GM18511 (cell line): ENCODE data around the gene SPAG4.

ENCODE experiments used
- ATAC-seq: cut with Tn5 transposase; IDR thresholded peaks from one replicate; pipeline ENCODE4 v1.9.1; 2021; ENCODE audit warnings: mild to moderate bottlenecking, moderate library complexity; ENCODE audit not compliant: unreplicated experiment

Gene SPAG4

DNA sequence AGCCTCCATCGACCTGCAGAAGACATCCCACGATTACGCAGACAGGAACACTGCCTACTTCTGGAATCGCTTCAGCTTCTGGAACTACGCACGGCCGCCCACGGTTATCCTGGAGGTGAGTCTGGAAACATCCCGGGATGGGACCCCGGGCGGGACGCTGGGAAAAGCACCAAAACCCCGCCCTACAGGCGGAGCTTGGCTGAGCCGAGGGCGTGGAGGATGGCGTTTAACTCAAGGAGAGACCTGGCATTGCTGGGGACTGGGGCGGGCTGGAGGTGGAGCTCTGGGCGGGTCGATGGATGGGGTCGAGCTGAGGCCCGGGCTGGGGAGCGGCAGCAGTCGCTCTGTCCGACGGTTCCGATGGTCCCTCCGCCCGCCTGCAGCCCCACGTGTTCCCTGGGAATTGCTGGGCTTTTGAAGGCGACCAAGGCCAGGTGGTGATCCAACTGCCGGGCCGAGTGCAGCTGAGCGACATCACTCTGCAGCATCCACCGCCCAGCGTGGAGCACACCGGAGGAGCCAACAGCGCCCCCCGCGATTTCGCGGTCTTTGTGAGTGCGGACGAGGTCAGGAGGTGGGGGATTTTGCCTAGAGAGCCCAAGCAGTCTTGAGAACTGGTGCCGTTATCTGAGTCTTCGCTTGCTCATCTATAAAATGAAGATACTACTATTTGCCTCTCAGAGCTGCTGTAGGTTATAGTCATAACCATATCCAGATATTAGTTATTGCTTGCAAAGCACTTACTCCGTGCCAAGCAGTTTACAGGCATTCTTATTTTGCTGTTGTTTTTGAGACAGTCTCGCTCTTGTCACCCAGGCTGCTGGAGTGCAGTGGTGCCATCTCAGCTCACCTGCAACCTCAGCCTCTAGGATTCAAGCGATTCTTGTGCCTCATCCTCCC lies 3.8 kb downstream of the SPAG4 start:
- ATAC-seq, result peak; percentile 43

DNA sequence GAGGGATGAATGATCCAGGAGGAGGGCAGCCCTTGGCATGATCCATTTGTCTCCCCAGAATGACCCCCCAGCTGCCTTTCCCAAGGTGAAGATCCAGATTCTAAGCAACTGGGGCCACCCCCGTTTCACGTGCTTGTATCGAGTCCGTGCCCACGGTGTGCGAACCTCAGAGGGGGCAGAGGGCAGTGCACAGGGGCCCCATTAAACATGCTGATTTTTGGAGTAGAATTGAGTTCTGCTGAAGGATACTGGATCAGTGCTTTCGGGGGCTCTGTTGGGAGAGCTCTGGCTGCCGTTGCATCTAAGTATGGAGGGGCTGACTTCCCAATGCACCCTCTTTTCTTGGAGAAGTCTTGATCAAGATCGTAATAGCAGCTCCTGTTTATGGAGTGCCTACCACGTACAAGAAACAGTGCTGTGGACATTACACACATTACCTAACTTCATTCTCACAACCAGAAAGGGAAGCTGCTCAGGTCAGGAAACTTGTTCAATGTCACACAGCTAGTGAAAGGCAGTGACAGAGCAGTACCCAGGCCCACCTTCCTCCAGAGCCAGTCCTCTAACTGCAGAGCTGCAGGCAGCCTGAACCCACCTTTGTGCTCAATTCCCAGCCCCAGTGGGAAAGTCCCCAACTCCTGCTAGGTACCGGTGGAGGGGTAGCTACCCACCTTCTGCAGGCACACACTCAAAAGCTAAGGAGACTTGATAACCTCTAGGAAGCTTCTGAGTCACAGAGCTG lies 5.4 kb downstream of the SPAG4 start:
- no peak for ATAC-seq

DNA sequence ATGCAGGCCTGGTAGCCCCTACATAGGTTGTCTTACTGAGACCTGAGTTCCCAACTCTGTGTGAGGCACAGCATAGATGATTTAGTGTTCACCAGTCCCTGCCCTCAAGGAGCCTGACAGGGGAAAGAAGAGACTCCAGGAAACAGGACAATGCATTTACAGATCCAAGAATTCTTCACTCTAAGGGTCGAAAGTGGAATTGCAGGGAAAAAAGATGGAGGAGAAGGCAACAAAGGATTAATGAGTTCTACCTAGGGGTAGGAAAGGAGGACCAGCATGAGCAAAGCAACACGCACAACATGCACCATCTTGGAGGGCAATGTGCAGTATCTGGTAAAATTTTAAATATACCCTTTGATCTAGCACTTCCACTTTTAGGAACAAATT lies 5.9 kb downstream of the SPAG4 start:
- no peak for ATAC-seq

DNA sequence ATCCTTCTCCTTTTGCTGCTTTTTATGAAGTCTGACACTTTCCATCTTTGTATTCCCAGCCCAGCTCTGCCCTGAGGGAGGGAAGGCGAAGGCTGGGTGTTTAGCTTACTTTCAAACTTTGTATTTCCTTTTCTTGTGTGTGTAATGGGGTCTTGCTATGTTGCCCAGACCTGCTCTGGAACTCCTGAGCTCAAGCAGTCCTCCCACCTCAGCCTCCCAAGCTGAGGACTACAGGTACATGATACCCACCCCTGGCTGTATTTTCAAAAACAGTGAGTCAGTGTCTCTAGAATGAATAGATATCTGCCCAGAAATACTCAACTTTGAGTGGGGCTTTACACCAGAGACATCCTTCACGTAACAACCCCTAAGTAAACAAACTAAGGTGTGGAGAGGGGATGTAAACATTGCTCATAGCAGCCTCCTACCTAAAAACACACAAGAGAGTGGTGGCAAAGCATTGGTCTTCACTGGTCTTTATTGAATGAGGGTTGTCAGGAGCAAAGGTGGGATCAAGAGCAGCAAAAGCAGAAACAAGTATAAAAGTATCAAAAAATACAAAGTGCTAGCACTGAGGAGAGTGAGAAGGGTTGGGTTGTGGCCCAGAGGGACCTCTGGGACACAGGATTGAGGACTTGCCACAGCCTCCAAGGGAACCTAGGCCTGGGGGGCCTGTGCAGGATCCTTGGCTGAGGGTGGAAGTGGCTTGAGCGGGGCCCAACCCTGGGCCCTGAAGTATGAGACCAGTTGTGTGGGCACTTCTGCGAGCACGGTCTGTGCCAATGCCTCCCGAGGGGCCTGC lies 10.2 kb downstream of the SPAG4 start:
- ATAC-seq, result no peak

DNA sequence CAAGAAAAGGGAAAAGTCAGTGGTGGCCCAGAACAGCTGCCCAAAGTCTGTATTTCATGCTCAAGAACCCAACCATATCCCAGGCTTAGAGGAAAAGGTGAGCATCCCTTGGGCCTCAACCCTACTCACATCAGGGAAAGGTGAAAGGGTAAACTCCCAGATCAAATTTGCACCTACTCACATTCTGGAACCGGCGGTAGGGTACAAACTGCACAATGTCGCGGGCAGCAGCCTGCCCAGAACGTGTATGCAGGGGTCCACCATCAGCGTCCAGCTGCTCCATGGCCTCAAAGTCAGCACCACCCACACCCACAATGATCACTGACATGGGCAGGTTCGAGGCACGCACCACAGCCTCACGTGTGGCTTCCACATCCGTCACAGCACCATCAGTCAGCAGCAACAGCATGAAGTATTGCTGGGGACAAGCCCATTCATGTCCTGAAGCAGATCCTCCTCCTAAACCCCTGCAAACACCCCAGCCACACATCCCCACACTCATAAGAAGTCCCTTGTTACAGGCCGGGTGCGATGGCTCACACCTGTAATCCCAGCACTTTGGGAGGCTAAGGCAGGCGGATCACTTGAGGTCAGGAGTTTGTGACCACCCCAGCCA lies 10.9 kb downstream of the SPAG4 start:
- no peak for ATAC-seq

DNA sequence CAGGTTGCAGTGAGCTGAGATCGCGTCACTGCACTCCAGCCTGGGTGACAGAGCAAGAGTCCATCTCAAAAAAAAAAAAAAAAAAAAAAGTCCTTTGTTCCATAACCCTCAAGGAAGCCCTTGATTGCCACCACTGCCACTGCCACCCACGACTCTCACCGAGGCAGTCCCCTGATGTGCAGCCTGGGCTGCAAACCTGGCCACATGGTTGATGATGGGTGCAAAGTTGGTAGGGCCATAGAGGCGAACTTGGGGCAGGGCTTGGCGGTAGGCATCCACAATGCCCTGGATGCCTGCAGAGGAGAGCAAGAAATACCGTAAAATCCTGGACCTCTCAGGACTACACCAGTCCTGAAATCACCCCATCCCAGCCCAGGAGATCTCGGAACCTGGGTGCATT lies 11.5 kb downstream of the SPAG4 start:
- ATAC-seq, result no peak

DNA sequence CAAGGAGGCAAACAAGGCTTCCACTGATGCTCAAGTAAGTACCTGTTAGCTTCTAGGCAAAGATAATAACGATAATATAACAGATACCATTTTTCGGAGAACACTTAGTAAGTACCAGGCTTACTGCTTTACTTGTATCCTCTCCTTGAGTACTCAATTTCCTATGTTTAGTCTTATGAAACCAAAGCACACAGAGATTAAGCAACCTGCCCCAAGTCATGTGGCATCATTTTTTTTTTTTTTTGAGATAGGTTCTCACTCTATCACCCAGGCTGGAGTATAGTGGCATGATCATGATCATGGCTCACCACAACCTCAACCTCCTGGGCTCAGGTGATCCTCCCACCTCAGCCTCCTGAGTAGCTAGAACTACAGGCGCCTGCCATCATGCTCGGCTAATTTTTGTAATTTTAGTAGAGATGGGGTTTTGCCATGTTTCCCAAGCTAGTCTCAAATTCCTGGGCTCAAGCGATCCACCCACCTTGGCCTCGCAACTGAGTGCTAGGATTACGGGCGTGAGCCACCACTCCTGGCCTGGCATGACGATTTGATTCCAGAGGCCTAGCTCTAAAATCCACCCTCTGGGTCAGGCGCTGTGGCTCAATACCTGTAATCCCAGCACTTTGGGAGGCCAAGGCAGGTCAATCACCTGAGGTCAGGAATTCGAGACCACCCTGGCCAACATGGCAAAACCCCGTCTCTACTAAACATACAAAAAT lies 14.0 kb downstream of the SPAG4 start:
- no peak for ATAC-seq

DNA sequence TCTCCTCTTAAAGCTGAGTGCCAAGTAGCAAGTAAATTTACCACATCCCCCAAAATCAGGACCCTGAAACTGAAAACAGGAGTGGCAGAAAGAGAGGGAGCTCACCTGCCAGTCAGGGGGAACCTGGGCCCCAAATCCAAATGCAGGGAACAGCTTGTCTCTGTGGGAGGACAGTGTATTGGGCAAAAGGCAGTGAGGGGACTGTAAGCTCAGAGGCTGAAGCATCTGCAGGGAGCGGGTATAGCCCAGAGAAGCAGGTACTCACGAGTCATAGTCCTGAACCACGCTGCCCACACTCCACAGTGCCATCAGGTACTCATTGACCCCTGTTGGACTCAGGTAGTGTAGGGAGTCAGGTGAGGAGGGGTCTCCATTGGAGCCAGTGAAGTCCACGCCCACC lies 15.0 kb downstream of the SPAG4 start:
- no peak for ATAC-seq

DNA sequence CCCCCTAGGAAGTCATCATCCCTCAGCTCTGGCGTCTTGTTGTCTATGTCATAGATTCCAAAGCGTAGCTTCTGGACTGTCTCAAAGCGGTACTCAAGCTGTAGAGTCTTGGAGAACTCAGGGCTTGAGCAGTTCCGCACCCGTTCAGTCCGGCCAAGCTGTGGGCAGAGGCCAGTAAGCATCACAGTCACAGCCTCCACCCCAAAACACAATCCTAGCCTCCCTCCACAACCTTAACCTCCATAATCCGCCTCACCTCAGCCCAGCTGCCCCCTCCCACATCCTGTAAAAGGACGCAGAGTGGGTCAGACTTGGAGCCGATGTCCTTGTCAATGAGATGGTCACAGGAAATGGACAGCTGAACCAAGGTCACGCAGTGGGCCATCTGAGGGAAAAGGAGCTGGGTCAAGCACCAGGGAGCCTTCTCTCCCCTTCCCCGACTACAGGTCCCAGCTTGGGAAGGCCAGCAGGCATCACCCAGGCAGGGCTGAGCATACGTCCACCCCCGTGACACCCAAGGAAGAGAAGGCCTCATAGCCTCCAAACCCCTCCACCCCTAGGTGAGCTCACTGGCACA lies 17.0 kb downstream of the SPAG4 start:
- ATAC-seq, result no peak

DNA sequence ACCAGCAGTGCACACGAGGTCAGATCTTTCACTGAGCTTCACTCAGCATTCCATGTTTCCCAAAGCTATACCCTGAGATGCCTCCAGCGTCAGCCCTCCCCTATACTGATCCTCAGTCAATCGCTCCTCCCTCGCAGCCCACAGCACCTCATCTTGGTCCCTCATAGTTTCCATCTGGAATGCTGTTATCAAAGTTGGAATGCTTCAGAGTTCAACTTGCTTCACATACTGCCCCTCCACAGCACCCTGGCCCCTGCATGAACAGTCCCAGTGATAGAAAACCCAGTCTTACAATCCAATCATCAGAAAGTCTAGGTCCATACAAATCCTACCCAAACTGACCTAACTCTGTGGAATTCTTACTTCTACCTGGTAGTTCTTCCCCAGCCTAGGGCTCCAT lies 20.0 kb downstream of the SPAG4 start:
- no peak for ATAC-seq

DNA sequence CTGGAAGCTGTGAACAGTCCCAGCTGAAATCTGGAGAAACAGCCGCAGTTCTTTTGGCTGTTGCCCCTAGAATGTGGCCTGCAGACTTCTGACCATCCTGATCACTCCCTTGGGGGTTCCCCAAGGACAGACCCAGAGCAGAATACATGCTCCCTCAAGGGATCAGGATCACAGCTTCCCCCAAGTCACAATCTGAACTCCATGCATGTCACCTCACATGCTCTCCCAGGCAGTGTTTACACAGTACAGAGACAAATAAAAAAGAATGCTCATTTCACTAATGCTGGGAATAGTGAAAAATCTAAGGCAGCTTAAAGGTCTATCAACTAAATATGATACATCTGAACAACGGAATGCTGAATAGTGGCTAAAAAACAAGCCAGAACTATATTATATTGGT lies 20.5 kb downstream of the SPAG4 start:
- no peak for ATAC-seq

DNA sequence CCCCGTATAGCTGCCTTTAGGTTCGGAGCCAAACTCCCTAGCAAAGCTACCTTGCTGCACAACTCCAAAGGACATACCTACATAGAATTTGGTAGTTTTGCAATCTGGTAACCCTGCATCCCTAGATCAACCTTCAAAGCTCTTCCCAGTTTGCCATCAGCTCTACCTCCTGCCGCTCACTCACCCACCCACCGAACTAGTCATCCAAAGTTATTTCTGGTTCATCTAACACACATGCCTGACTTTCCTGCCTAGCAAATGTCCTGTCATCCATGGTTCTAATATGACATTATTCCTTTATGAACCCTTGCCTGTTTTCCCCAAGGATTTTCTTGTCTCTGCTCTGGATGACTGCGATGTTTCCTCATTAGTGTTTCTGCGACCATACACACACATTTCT lies 21.6 kb downstream of the SPAG4 start:
- ATAC-seq, result no peak

DNA sequence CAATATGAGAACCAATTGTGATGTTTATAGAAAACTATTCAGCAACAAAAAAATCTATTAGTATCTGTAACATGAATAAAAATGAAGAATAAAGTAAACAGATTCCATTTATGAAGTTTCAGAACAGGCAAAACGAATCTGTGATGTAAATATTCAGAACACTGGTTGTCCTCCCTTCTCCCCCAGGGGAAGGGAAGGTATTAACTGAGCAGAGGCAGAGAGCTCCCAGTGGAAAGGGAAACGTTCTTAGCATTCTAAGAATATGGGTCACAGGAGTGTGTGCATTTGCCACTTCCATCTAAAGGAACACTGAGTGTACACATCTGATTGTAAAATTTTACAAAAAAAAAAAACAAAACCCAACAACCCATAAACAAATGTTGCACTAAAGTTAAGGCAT lies 23.1 kb downstream of the SPAG4 start:
- ATAC-seq, result no peak

DNA sequence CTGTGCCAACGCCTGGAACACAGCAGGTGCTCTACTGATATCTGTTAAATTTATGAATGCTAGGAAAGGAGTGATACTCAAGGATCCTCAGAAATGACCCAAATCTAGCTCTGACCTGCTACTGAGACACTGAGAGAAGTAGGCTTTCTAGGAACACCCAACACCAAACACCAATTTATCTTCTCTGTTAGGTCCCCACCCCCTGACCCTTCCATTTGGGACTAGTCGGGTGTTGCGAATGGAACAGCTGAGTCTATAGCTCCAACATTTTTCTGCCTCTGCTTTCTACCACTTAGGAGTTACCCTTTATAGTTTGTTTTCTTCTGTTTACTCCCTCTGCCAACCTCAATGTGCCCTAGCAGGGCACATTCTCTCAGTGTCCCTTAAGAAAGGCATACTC lies 25.1 kb downstream of the SPAG4 start:
- ATAC-seq, result no peak

DNA sequence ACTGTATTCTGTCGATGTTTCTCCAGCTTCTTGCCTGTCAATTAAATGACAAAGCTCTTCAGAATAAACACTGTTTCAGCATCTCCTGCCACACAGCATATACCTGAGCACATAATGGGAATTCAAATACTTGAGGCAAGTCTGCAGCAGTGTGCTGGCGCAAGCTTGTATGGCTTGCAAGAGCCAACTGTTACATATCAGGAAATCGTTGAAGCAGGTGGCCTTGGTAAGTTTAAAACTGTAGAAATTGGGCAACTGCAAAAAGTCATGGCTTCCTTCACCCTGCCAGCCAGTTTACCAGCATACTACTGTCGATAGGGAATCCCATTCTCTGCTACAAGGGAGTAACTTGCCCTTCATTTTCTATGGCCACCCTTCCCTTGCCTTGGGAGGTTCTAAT lies 26.1 kb downstream of the SPAG4 start:
- no peak for ATAC-seq

DNA sequence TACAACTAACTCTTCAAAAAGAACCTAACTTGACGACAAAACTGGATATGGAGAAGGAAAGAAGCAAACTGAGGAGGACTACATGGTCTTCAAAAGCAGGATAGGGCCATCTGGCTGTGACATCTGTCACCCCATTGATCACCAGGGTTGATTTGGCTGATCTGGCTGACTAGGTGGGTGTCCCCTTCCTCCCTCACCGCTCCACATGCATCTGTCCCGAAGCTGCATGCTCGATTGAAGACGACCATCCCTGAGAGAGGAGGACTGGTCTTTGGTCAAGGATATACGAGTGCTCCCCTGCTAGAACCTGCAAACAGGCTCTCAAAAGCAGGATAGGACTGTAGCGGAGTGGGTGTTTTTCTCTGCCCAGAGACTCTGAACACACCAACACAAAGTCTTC lies 27.4 kb downstream of the SPAG4 start:
- ATAC-seq, result no peak

DNA sequence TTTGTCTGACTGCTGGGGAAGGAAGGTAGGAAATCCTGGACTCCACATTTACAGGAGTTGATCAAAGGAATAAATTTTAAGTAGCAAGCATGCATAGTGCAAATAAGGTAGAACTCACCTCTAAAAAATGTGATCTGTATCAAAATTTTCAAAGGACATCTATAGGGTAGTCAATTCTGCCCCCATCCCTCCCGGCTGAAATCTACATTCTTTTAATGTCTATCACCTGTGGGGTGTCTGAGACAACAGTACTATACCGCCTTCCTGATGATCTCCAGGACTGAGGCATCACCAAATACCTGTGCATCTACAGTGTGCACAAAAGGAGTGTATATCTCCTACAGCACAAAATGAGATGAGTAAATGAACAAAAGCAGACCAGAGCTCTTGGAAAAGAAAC lies 29.2 kb downstream of the SPAG4 start:
- ATAC-seq, result no peak

DNA sequence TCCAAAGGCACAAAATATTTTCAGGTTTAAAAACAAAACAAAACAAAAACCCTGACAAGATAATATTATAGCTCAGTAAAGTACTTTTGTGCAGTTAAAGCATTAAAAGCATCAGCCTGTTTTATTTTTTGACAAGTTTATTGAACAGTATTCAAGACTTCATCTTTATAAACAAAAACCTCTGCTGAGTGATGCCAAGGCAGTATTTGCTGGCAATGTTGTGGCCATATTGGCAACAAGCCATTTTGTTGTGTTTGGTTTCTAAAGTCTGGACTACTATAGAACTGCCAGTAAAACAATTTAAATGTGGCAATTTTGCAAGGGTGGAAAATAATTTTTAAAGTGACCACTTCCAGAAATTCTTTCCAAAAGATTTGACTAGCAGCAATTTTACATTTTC lies 33.2 kb downstream of the SPAG4 start:
- no peak for ATAC-seq

DNA sequence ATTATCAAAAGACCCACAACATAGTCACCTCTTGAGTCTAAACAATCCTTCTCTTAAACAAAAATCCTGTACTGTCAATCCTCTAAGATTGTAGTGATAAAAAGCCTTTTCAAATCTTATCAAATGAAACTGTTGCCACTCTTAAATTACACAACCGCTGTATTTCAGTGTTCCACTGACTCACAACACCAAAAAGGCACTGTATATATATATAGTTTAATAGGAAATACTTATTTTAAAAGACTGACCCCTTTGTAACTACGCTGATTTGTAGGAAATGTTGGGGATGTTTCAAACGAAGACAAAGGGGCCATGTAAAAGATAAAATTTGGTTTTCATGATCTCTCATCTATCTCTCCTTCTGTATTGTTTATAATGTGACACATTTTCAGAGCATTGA lies 35.0 kb downstream of the SPAG4 start:
- no peak for ATAC-seq

DNA sequence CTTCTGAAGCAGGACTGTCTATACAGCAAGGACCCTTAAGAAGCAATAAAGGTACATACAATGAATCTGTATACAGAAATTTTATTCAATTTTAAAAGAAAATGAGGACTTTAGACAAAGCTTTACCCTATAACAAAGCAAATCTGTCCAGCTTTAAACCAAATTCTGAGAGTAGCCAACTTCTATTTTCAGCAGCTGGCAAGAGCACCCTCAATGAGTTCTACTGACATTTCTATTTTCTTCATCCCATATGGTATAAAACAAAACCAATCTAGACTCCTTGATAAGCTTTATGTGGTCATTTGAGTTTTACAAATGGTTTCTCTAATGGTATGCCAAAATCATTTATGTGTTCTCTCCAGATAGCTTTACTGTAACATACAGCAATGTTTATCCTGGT lies 36.3 kb downstream of the SPAG4 start:
- ATAC-seq, result no peak
